ENCODE data around the gene DUSP28.

DUSP28 gene

GRCh38 chr2:240601061-240601830 lies 41.1 kb downstream of the DUSP28 start:
- H3K4me3 ChIP-seq (IDR thresholded peaks at IDR 0.05; ENCODE audit: insufficient read depth, low read depth, low read length), result no peak overlapping the region
- no peak overlapping the region for H2AFZ ChIP-seq (ENCODE audit: low read depth)
- no peak overlapping the region for H3K4me2 ChIP-seq
- no peaks in the 10 kb centered on the region for H3K27me3 ChIP-seq (ENCODE audit: insufficient read depth, low read depth)
- no peaks in the 10 kb centered on the region for H3K36me3 ChIP-seq (ENCODE audit: insufficient read depth)
- H3K27ac ChIP-seq, result no peak overlapping the region
- H4K20me1 ChIP-seq (ENCODE audit: insufficient read depth), result no peaks in the 10 kb centered on the region
- no peak overlapping the region for H3K9ac ChIP-seq
- no peaks in the 10 kb centered on the region for H3K4me1 ChIP-seq (ENCODE audit: low read depth, poor library complexity, severe bottlenecking)
- no peaks in the 10 kb centered on the region for H3K79me2 ChIP-seq (ENCODE audit: insufficient read depth, low read depth)
- no peak for TF ChIP-seq CTCF (conservative IDR thresholded peaks at IDR 0.05; ENCODE audit: low read depth, low read length)

GRCh38 chr2:240601831-240602160 lies 41.6 kb downstream of the DUSP28 start:
- Histone ChIP-seq H3K79me2 (ENCODE audit: insufficient read depth, low read depth) (no peaks in the 10 kb centered on the region), H4K20me1 (ENCODE audit: insufficient read depth) (no peaks in the 10 kb centered on the region), H3K4me3 (IDR thresholded peaks at IDR 0.05; ENCODE audit: insufficient read depth, low read depth, low read length) (no peak overlapping the region), H3K27me3 (ENCODE audit: insufficient read depth, low read depth) (no peaks in the 10 kb centered on the region), H3K4me2 (no peak overlapping the region), H3K4me1 (ENCODE audit: low read depth, poor library complexity, severe bottlenecking) (no peaks in the 10 kb centered on the region), H3K27ac (no peak overlapping the region), H3K36me3 (ENCODE audit: insufficient read depth) (no peaks in the 10 kb centered on the region), H3K9ac (no peak overlapping the region), H2AFZ (ENCODE audit: low read depth) (no peak overlapping the region)
- TF ChIP-seq CTCF (conservative IDR thresholded peaks at IDR 0.05; ENCODE audit: low read depth, low read length), result no peak

GRCh38 chr2:240602266-240603050 lies 42.3 kb downstream of the DUSP28 start:
- no peak overlapping the region for H3K9ac ChIP-seq
- H3K36me3 ChIP-seq (ENCODE audit: insufficient read depth), result no peaks in the 10 kb centered on the region
- no peak overlapping the region for H3K27ac ChIP-seq
- H3K4me3 ChIP-seq (IDR thresholded peaks at IDR 0.05; ENCODE audit: insufficient read depth, low read depth, low read length), result no peak overlapping the region
- no peaks in the 10 kb centered on the region for H4K20me1 ChIP-seq (ENCODE audit: insufficient read depth)
- H3K27me3 ChIP-seq (ENCODE audit: insufficient read depth, low read depth), result no peaks in the 10 kb centered on the region
- H2AFZ ChIP-seq (ENCODE audit: low read depth), result no peak overlapping the region
- H3K79me2 ChIP-seq (ENCODE audit: insufficient read depth, low read depth), result no peaks in the 10 kb centered on the region
- no peaks in the 10 kb centered on the region for H3K4me1 ChIP-seq (ENCODE audit: low read depth, poor library complexity, severe bottlenecking)
- no peak for TF ChIP-seq CTCF (conservative IDR thresholded peaks at IDR 0.05; ENCODE audit: low read depth, low read length)
- no peak overlapping the region for H3K4me2 ChIP-seq

GRCh38 chr2:240603081-240603835 lies 43.1 kb downstream of the DUSP28 start:
- Histone ChIP-seq H3K36me3 (ENCODE audit: insufficient read depth) (no peaks in the 10 kb centered on the region), H3K9ac (no peak overlapping the region), H2AFZ (ENCODE audit: low read depth) (no peak overlapping the region), H3K4me2 (no peak overlapping the region), H3K4me1 (ENCODE audit: low read depth, poor library complexity, severe bottlenecking) (no peaks in the 10 kb centered on the region), H3K27ac (no peak overlapping the region), H3K27me3 (ENCODE audit: insufficient read depth, low read depth) (no peaks in the 10 kb centered on the region), H4K20me1 (ENCODE audit: insufficient read depth) (no peaks in the 10 kb centered on the region), H3K4me3 (IDR thresholded peaks at IDR 0.05; ENCODE audit: insufficient read depth, low read depth, low read length) (no peak overlapping the region), H3K79me2 (ENCODE audit: insufficient read depth, low read depth) (no peaks in the 10 kb centered on the region)
- TF ChIP-seq CTCF (conservative IDR thresholded peaks at IDR 0.05; ENCODE audit: low read depth, low read length), result no peak
